GM18526 (cell line): ENCODE measurements around the gene TINAGL1.

Experiments
- POLR2A ChIP-seq: IDR thresholded peaks from 3 replicates; pipeline ENCODE4 v1.6.1; 2011; ENCODE audit not compliant: insufficient read length; ENCODE audit errors: extremely low read depth

The TINAGL1 gene

DNA sequence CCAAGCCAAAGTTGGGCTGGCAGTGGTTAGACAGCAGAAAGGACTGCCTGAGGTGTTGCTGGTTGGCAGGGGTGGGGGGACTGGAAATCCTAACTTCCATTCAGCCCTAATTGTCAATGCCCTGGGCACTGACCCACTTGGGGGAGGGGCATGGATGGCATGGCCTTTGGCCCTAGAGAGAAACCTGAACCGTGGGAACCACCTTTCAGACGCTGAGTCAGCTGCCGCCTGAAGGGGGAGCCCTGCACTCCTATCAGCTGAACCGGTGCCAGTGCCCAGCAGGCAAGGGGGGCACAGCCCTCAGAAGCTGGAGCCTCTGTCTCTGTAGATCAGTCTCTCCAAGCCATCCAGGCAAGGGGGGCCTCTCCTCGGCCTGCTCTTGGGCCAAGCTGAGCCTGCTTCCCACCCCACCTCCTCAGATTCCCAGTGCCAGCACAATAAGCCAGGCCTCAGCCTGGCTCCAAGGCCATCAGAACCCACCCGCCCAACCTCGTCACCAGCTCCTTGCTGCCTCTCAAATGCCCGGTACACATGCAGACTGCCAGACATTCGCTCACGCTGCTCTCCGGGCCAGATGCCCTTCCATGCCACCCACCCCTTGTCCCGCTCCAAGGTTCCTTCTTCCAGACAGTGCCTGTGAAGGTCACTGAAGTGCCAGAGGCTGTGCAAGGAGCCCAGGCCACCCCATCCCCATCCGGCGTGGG lies 11.6 kb downstream of the TINAGL1 start:
- no peak for TF ChIP-seq POLR2A

GRCh38 chr1:31588751-31589515 lies 12.6 kb downstream of the TINAGL1 start:
- TF ChIP-seq POLR2A, result no peak

DNA sequence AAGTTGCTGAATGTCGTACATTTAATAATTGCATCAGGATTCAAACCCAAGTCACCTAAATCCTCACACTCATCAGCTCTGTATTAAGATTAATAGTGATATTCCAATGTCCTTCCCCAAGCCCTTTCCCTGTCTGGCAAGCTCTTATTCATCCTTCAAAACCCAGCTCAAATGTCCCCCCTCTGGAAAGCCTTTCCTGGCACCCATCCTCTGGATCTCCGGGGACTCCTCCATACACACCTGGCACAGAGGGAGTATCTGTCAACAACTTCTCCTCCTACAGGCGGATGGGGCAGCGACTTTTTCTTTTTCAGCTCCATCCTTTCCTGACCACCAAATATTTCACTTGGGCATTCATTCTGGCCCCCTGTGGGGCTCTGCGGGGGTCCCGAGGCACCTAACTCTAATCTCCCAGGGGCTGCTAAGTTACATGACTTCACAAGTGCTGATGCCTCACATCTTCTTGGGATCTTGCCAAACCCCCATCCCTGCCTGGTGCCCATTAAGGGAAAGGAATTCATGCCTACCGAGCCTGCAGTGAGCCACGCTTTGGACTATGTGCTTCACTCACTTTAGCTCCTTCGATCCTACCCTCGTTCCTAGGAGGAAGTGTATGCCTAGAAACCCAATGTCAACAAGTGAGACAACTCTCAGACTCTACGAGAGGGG lies 15.2 kb downstream of the TINAGL1 start:
- no peak for TF ChIP-seq POLR2A

DNA sequence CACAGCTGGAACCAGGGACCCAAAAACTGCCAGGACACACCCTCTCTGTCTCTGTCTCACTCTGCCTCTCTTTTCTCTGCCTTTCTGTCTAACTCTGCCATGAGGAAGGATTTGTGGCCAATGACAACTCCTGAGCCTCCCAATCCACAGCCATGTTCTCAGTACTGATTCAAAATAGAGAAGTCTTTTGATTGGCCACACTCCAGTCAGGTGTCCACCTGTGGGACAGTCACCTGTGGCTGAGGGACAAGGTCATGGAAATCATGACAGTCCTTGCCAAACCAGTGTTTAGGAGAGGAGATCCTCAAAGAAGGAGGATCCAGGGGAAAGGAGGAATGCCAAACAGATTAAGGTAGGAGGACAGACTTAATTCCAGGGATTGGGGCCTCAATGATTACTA lies 15.8 kb downstream of the TINAGL1 start:
- no peak for TF ChIP-seq POLR2A

GRCh38 chr1:31593136-31593665 lies 16.9 kb downstream of the TINAGL1 start:
- TF ChIP-seq POLR2A, result no peak

GRCh38 chr1:31593770-31594632 lies 17.7 kb downstream of the TINAGL1 start:
- TF ChIP-seq POLR2A, result no peak

GRCh38 chr1:31595836-31596736 lies 19.8 kb downstream of the TINAGL1 start:
- TF ChIP-seq POLR2A, result no peak

- TF ChIP-seq POLR2A, result no peak
Observed at GRCh38 chr1:31596737-31597097, 20.4 kb downstream of the TINAGL1 start.

DNA sequence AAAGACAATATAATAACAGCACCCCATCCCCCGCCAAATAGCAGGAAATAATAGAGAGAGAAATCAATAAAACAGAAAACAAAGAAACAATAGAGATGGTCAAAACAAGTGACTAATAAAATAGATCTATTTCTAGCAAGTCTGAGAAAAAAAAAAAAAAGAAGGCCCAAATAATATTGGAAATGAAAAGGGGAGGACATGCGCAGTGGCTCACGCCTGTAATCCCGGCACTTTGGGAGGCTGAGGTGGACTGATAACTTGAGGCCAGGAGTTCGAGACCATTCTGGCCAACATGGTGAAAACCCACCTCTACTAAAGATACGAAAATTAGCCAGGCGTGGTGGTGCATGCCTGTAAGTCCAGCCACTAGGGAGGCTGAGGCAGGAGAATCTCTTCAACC lies 22.7 kb downstream of the TINAGL1 start:
- TF ChIP-seq POLR2A, result no peak

DNA sequence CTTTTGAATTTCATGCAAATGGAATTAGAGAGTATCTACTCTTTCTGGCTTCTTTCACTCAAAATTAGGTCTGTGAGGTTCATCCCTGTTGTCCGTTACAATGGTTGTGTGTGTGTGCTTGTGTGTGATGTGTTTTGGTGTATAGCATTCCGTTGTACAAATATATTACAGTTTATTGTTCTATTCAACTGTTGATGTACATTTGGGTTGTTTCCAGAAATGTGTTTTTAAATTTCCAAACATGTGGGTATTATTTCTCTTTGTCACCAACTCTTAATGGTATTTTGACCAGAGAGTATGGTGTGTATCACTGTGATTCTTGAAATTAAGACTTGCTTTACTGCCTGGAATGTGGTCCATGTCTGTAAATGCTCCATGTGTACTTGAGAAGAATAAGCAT lies 24.3 kb downstream of the TINAGL1 start:
- TF ChIP-seq POLR2A, result no peak

DNA sequence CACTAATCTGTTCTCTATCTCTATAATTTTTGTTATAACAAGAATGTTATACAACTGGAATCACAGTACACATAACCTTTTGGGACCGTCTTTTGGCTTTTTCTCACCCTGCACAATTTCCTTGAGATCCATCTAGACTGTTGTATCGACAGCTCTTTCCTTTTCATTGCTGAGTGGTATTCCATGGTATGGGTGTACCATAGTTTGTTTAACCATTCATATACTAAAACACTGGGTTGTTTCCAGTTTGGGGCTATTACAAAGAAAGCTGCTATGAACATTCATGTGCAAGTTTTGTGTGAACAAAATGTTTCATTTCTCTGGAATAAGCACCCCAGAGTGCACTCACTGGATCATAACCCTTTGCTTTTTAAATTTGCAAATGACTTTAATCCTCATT lies 25.8 kb downstream of the TINAGL1 start:
- no peak for TF ChIP-seq POLR2A

GRCh38 chr1:31605908-31606427 lies 29.7 kb downstream of the TINAGL1 start:
- TF ChIP-seq POLR2A, result no peak

DNA sequence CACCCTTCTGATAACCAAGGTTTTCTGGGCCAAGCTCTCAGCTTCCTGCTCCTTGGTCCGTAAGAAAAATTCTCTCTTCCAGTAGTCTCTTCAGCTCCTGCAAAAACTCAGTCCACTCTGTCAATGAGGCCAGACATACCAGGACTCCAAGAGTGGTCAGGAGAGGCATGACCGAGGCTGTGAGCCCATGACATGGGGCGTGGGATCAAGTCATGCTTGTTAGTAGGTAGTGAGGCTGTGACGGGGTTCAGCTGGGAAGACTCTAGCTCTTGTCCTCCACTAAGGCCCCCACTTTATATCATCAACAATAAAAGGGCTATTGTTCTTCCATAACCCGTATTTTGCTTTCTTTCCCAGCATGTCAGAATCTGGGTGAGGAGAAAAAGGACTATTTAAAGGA lies 31.0 kb downstream of the TINAGL1 start:
- no peak for TF ChIP-seq POLR2A
